Measurements from ENCODE around the gene CACNA2D1.

CACNA2D1 gene

DNA sequence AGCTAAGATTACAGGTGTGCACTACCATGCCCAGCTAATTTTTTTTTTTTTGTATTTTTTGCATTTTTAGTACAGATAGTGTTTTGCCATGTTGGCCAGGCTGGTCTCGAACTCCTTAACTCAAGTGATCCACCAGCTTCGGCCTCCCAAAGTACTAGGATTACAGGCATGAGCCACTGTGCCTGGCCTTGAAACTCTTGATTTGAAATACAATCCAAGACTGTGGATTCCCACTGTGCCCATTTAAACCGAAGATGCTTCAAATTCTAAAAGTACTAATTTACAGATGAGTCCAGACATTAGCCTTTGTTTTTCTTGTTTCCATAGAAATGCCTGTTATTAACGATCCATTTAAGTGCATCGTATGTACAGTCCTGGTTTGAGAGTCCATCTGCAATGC is 130.9 kb downstream of the CACNA2D1 start:
- no peak for ATAC-seq
- TF ChIP-seq SNAI2 (CRISPR knock-in tag; IDR thresholded peaks at IDR 0.05): no peak

DNA sequence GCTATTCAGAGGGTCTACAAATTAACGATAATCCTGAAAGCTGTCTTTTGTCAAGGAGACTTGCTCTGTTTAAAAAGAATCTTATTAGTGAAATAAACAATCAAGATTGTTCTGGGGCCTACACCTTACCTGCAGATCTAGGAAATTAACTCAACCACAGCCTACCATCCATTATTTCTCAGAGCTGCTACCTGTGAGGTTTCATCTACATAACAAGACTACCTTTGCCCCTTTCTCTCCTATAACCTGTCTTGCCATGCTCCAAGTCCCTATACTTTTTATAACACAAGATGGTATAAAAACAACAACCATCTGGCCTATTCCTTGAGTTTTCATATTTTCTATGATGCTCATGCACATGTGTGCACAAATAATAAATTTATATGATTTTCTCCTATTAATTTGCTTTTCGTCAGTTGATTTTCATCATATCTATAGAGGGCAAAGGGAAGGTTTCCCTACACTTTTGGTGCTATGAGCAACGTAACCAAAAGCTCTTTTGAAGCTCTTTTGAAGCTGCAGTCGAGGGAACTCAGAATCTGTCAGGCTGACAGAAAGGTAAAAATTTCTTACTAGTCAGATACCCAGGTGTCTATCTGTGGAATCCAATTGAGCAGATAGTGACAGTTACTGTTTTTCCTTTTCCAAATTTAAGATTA is 138.1 kb downstream of the CACNA2D1 start:
- ATAC-seq: no peak
- TF ChIP-seq SNAI2 (CRISPR knock-in tag; IDR thresholded peaks at IDR 0.05): no peak
- TF ChIP-seq, protein P1, sequence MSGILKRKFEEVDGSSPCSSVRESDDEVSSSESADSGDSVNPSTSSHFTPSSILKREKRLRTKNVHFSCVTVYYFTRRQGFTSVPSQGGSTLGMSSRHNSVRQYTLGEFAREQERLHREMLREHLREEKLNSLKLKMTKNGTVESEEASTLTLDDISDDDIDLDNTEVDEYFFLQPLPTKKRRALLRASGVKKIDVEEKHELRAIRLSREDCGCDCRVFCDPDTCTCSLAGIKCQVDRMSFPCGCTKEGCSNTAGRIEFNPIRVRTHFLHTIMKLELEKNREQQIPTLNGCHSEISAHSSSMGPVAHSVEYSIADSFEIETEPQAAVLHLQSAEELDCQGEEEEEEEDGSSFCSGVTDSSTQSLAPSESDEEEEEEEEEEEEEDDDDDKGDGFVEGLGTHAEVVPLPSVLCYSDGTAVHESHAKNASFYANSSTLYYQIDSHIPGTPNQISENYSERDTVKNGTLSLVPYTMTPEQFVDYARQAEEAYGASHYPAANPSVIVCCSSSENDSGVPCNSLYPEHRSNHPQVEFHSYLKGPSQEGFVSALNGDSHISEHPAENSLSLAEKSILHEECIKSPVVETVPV (CRISPR knock-in tag; IDR thresholded peaks at IDR 0.05): no peak
- no peak for TF ChIP-seq OSR1 (CRISPR knock-in tag; IDR thresholded peaks at IDR 0.05)
- TF ChIP-seq TCF4 (CRISPR knock-in tag; IDR thresholded peaks at IDR 0.05; ENCODE audit: borderline replicate concordance): no peak
- no peak for TF ChIP-seq ARNTL (CRISPR knock-in tag; IDR thresholded peaks at IDR 0.05; ENCODE audit: borderline replicate concordance, low read depth)
- no peak for TF ChIP-seq ZC3H10 (CRISPR knock-in tag; IDR thresholded peaks at IDR 0.05)
- TF ChIP-seq, protein P2, sequence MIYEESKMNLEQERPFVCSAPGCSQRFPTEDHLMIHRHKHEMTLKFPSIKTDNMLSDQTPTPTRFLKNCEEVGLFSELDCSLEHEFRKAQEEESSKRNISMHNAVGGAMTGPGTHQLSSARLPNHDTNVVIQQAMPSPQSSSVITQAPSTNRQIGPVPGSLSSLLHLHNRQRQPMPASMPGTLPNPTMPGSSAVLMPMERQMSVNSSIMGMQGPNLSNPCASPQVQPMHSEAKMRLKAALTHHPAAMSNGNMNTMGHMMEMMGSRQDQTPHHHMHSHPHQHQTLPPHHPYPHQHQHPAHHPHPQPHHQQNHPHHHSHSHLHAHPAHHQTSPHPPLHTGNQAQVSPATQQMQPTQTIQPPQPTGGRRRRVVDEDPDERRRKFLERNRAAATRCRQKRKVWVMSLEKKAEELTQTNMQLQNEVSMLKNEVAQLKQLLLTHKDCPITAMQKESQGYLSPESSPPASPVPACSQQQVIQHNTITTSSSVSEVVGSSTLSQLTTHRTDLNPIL (CRISPR knock-in tag; IDR thresholded peaks at IDR 0.05; ENCODE audit: low read depth): no peak
- TF ChIP-seq ZNF70 (CRISPR knock-in tag; IDR thresholded peaks at IDR 0.05): no peak
- no peak for TF ChIP-seq CSDC2 (CRISPR knock-in tag; IDR thresholded peaks at IDR 0.05)
- TF ChIP-seq BACH2 (CRISPR knock-in tag; IDR thresholded peaks at IDR 0.05; ENCODE audit: borderline replicate concordance): no peak
- no peak for TF ChIP-seq TOX (CRISPR knock-in tag; IDR thresholded peaks at IDR 0.05; ENCODE audit: borderline replicate concordance)
- TF ChIP-seq, protein P3, sequence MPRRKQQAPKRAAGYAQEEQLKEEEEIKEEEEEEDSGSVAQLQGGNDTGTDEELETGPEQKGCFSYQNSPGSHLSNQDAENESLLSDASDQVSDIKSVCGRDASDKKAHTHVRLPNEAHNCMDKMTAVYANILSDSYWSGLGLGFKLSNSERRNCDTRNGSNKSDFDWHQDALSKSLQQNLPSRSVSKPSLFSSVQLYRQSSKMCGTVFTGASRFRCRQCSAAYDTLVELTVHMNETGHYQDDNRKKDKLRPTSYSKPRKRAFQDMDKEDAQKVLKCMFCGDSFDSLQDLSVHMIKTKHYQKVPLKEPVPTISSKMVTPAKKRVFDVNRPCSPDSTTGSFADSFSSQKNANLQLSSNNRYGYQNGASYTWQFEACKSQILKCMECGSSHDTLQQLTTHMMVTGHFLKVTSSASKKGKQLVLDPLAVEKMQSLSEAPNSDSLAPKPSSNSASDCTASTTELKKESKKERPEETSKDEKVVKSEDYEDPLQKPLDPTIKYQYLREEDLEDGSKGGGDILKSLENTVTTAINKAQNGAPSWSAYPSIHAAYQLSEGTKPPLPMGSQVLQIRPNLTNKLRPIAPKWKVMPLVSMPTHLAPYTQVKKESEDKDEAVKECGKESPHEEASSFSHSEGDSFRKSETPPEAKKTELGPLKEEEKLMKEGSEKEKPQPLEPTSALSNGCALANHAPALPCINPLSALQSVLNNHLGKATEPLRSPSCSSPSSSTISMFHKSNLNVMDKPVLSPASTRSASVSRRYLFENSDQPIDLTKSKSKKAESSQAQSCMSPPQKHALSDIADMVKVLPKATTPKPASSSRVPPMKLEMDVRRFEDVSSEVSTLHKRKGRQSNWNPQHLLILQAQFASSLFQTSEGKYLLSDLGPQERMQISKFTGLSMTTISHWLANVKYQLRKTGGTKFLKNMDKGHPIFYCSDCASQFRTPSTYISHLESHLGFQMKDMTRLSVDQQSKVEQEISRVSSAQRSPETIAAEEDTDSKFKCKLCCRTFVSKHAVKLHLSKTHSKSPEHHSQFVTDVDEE (CRISPR knock-in tag; IDR thresholded peaks at IDR 0.05): no peak
- no peak for TF ChIP-seq RARB (CRISPR knock-in tag; IDR thresholded peaks at IDR 0.05)
- TF ChIP-seq ZFP3 (CRISPR knock-in tag; IDR thresholded peaks at IDR 0.05): no peak
- no peak for TF ChIP-seq GLIS3 (CRISPR knock-in tag; IDR thresholded peaks at IDR 0.05)
- no peak for TF ChIP-seq ESRRG (CRISPR knock-in tag; IDR thresholded peaks at IDR 0.05)
- TF ChIP-seq ZFP30 (CRISPR knock-in tag; IDR thresholded peaks at IDR 0.05): no peak
- no peak for TF ChIP-seq PPARA (CRISPR knock-in tag; IDR thresholded peaks at IDR 0.05; ENCODE audit: borderline replicate concordance)
- TF ChIP-seq, protein P4, sequence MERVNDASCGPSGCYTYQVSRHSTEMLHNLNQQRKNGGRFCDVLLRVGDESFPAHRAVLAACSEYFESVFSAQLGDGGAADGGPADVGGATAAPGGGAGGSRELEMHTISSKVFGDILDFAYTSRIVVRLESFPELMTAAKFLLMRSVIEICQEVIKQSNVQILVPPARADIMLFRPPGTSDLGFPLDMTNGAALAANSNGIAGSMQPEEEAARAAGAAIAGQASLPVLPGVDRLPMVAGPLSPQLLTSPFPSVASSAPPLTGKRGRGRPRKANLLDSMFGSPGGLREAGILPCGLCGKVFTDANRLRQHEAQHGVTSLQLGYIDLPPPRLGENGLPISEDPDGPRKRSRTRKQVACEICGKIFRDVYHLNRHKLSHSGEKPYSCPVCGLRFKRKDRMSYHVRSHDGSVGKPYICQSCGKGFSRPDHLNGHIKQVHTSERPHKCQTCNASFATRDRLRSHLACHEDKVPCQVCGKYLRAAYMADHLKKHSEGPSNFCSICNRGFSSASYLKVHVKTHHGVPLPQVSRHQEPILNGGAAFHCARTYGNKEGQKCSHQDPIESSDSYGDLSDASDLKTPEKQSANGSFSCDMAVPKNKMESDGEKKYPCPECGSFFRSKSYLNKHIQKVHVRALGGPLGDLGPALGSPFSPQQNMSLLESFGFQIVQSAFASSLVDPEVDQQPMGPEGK (CRISPR knock-in tag; IDR thresholded peaks at IDR 0.05; ENCODE audit: borderline replicate concordance): no peak

- ATAC-seq: no peak
These were observed 148.7 kb downstream of the CACNA2D1 start for GRCh38 chr7:82294865-82295264.

More at GRCh38 chr7:82294865-82295264, 148.7 kb downstream of the CACNA2D1 start:
- TF ChIP-seq, protein P2 (CRISPR knock-in tag; IDR thresholded peaks at IDR 0.05; ENCODE audit: low read depth): no peak
- TF ChIP-seq ZNF565 (CRISPR knock-in tag; conservative IDR thresholded peaks at IDR 0.05; ENCODE audit: low read depth) (no peak), ZFP3 (CRISPR knock-in tag; IDR thresholded peaks at IDR 0.05) (no peak), BACH2 (CRISPR knock-in tag; IDR thresholded peaks at IDR 0.05; ENCODE audit: borderline replicate concordance) (no peak), ZNF70 (CRISPR knock-in tag; IDR thresholded peaks at IDR 0.05) (no peak)

All from SK-N-SH treated with all-trans-retinoic acid at 6 μM for 48 hours (cell line).